Tongue (tissue), 2 donors: ENCODE data around the gene WASL. TPM values are rescaled to one million over a fixed set of nuclear protein-coding genes. Genes with fewer than 3 reads are reported as not detected.
"Not testable (repeated sequence)": the region's sequence is repeated elsewhere in the genome, so short reads cannot be mapped to it uniquely, and the experiment has no call there.

Source experiments
- DNase-seq: peaks from one replicate; pipeline ENCODE4 v3.0.0-alpha.2; 2015
- total RNA-seq: library from RNA; depleted of rRNA; stranded (reverse); fragments of >200 nt; gene quantifications from one replicate; pipeline ENCODE4 v1.2.3, GENCODE V29; 2014

WASL gene
- 30.6 TPM for total RNA-seq

- DNase-seq = peak; percentile 97
Measured at GRCh38 chr7:123748734-123749536, at the start of gene WASL. Gene WASL (minus strand): TSS chr7:123749003. CDS start chr7:123748734, 269 bp downstream.

- peak; percentile 68 for DNase-seq
Measured at GRCh38 chr7:123797673-123798531, 49.1 kb upstream of the WASL start.

GRCh38 chr7:123796568-123796967, 47.8 kb upstream of the WASL start:
- DNase-seq = no peak

GRCh38 chr7:123795917-123796316, 47.1 kb upstream of the WASL start:
- DNase-seq = no peak

- DNase-seq = not testable (repeated sequence)
Measured at GRCh38 chr7:123795116-123795515, 46.3 kb upstream of the WASL start.

GRCh38 chr7:123792547-123792946, 43.7 kb upstream of the WASL start:
- no peak for DNase-seq

- DNase-seq = no peak
Measured at GRCh38 chr7:123791001-123791400, 42.2 kb upstream of the WASL start.

GRCh38 chr7:123789817-123790216, 41.0 kb upstream of the WASL start:
- no peak for DNase-seq

- no peak for DNase-seq
Measured at GRCh38 chr7:123789206-123789784, 40.5 kb upstream of the WASL start.

- no peak for DNase-seq
Measured at GRCh38 chr7:123788584-123788983, 39.8 kb upstream of the WASL start.

GRCh38 chr7:123787220-123788007, 38.6 kb upstream of the WASL start:
- no peak for DNase-seq

GRCh38 chr7:123784263-123784662, 35.5 kb upstream of the WASL start:
- DNase-seq = peak; percentile 7

GRCh38 chr7:123783820-123784219, 35.0 kb upstream of the WASL start:
- no peak for DNase-seq

GRCh38 chr7:123782071-123782798, 33.4 kb upstream of the WASL start:
- DNase-seq = no peak

GRCh38 chr7:123780472-123780871, 31.7 kb upstream of the WASL start:
- not testable (repeated sequence) for DNase-seq

- no peak for DNase-seq
Measured at GRCh38 chr7:123774496-123774895, 25.7 kb upstream of the WASL start.

GRCh38 chr7:123773481-123773880, 24.7 kb upstream of the WASL start:
- DNase-seq = no peak

GRCh38 chr7:123772652-123773051, 23.8 kb upstream of the WASL start:
- DNase-seq = no peak

- no peak for DNase-seq
Measured at GRCh38 chr7:123771846-123772245, 23.0 kb upstream of the WASL start.

GRCh38 chr7:123771256-123771655, 22.5 kb upstream of the WASL start:
- no peak for DNase-seq

GRCh38 chr7:123770378-123770777, 21.6 kb upstream of the WASL start:
- no peak for DNase-seq
